Erythroblast (primary cell): ENCODE data around the gene OBSCN.

ENCODE experiments used
- GATA1 ChIP-seq: IDR thresholded peaks from 2 replicates; pipeline ENCODE4 v1.6.1; 2011; ENCODE audit warnings: low read depth, mild to moderate bottlenecking, control low read depth, low read length, moderate library complexity
- POLR2A ChIP-seq: IDR thresholded peaks from 2 replicates; pipeline ENCODE4 v1.6.1; 2011; ENCODE audit warnings: mild to moderate bottlenecking, low read length

DNA sequence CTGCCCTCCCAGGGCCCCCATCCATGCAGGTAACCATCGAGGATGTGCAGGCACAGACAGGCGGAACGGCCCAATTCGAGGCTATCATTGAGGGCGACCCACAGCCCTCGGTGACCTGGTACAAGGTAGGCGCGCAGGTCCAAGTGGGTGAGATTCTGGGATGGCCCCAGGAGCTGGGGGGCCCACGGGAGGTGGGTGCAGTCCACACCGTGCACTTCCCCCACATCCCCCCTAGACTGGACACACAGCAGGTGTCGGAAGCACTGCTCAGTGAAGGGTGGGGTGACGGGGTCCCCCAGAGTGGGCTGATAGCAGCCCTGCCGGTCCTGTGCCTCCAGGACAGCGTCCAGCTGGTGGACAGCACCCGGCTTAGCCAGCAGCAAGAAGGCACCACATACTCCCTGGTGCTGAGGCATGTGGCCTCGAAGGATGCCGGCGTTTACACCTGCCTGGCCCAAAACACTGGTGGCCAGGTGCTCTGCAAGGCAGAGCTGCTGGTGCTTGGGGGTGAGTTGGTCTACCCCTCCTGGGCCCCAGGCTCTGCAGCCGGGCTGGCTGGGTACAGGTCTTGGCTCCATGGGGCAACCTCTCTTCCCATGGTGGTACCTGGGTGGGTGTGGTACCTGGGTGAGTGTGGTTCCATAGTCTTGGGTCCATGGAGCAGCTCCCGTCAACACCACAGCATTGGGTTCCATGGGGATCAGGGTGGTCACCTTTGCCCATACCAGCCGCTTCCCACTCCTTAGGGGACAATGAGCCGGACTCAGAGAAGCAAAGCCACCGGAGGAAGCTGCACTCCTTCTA is 158.4 kb downstream of the OBSCN start:
- TF ChIP-seq POLR2A (no peak), GATA1 (no peak)
